TTC549 (cell line): ENCODE results near the gene CD28.

Experiments
- FAIRE-seq: peaks from 2 replicates; lab custom pipeline; 2012; peaks lifted over from hg19 to GRCh38; lab: Jason Lieb, UNC

Gene CD28

GRCh38 chr2:203706403-203706802 is at the start of gene CD28:
CD28 (plus strand) TSS chr2:203706639; CDS start chr2:203706697, 58 bp downstream.
- no peak for FAIRE-seq

GRCh38 chr2:203659331-203660049 is 46.9 kb upstream of the CD28 start:
- FAIRE-seq: no peak

- FAIRE-seq: no peak
Measured at GRCh38 chr2:203660465-203660864, 46.0 kb upstream of the CD28 start.

GRCh38 chr2:203661279-203661908 is 45.0 kb upstream of the CD28 start:
- FAIRE-seq: no peak

GRCh38 chr2:203662487-203662886 is 44.0 kb upstream of the CD28 start:
- FAIRE-seq: no peak

- no peak for FAIRE-seq
Measured at GRCh38 chr2:203662951-203663350, 43.5 kb upstream of the CD28 start.

GRCh38 chr2:203664029-203664755 is 42.2 kb upstream of the CD28 start:
- no peak for FAIRE-seq

- FAIRE-seq: no peak
Measured at GRCh38 chr2:203667838-203668237, 38.6 kb upstream of the CD28 start.

- FAIRE-seq: no peak
Measured at GRCh38 chr2:203669820-203670219, 36.6 kb upstream of the CD28 start.

- no peak for FAIRE-seq
Measured at GRCh38 chr2:203670939-203671338, 35.5 kb upstream of the CD28 start.

- no peak for FAIRE-seq
Measured at GRCh38 chr2:203671876-203672275, 34.6 kb upstream of the CD28 start.

- FAIRE-seq: no peak
Measured at GRCh38 chr2:203672856-203673255, 33.6 kb upstream of the CD28 start.

GRCh38 chr2:203673933-203674332 is 32.5 kb upstream of the CD28 start:
- no peak for FAIRE-seq

GRCh38 chr2:203675086-203675485 is 31.4 kb upstream of the CD28 start:
- no peak for FAIRE-seq

GRCh38 chr2:203678971-203679370 is 27.5 kb upstream of the CD28 start:
- FAIRE-seq: no peak

GRCh38 chr2:203679401-203679800 is 27.0 kb upstream of the CD28 start:
- no peak for FAIRE-seq

- FAIRE-seq: no peak
Measured at GRCh38 chr2:203681978-203682377, 24.5 kb upstream of the CD28 start.

GRCh38 chr2:203682688-203683130 is 23.7 kb upstream of the CD28 start:
- no peak for FAIRE-seq

- no peak for FAIRE-seq
Measured at GRCh38 chr2:203683421-203683820, 23.0 kb upstream of the CD28 start.

- FAIRE-seq: no peak
Measured at GRCh38 chr2:203683932-203684556, 22.4 kb upstream of the CD28 start.

- no peak for FAIRE-seq
Measured at GRCh38 chr2:203685081-203685621, 21.3 kb upstream of the CD28 start.

GRCh38 chr2:203685789-203686420 is 20.5 kb upstream of the CD28 start:
- no peak for FAIRE-seq
